HL-60/S4 (cell line): ENCODE measurements around the gene NECTIN1.

Source experiments
- in situ Hi-C: fragments of 300-500 bp; cut with MboI; formaldehyde crosslinking; loops from 2 replicates; pipeline ENCODE4 v1.14.3; 2022; ENCODE audit warnings: low sequenced_read_pairs

Gene NECTIN1

DNA sequence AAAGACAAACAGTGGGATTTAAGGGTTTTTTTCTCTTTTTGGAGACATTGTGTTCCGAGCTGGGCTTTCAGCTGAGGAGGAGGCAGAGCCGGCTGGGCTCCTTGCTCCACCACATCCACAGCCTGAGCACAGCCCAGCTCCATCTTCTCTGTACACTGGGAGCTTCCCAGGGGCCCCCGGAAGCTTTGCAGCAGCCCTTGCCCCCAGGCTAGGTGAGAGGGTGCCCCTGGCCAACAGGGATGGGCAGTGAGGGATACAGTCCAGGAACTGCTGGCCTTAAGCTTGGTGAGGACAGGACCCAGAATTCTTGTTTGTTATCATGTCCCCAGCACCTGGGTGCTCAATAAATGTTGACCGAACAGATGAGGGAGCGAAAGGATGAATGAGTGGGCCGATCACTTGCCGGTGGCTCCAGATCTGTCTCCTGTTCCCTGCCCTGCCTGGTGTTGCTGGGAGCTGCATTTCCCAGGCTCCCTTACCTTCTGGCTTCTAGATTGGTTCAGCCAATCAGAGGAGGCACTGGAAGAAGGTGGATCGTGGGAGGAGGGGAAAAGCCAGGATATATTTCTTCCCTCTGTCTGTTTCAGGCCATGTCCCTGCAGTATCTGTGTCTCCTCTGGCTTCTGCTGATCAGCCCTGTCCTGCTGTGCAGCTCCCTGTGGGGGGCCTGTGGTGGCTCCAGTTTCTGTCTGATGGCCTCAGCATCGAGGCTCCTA, 26.5 kb upstream of the NECTIN1 start:
- in situ Hi-C loops = no loop called here

DNA sequence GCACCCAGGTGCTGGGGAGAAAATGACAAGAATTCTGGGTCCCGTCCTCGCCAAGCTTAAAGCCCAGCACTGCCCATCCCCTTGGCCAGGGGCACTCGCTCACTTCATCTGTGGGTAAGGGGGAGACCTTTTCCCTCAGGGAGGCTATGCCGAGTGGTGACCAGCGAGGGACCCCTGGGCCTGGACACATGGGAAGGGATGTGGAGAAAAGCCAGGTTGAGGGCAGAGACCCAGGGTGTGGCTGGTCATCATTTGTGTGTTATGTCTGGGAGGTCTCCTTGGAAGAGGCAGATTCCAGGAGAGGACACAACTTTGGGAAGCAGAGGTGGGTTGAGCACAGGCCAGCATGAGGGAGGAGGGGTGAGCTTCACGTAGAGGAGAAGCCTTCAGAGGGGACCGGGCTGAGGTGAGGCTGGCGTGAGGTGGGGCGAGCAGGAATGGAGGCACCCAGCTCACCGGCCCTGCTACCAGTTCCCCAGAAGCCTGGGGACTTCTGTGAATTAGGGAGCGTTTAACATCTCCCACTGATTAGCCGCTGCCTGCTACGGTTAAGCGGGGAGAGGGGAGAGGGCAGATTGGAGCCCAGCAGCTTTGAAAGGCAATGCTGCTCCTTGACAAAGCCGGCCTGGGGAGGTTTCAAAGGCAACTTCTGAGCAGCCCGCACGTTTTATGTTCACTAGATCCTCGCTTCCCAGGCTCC, 25.8 kb upstream of the NECTIN1 start:
- in situ Hi-C loops = no loop called here

- in situ Hi-C loops = no loop called here
Observed at GRCh38 chr11:119754199-119754598, 25.2 kb upstream of the NECTIN1 start.

- in situ Hi-C loops = no loop called here
Observed at GRCh38 chr11:119752946-119753345, 23.9 kb upstream of the NECTIN1 start.

DNA sequence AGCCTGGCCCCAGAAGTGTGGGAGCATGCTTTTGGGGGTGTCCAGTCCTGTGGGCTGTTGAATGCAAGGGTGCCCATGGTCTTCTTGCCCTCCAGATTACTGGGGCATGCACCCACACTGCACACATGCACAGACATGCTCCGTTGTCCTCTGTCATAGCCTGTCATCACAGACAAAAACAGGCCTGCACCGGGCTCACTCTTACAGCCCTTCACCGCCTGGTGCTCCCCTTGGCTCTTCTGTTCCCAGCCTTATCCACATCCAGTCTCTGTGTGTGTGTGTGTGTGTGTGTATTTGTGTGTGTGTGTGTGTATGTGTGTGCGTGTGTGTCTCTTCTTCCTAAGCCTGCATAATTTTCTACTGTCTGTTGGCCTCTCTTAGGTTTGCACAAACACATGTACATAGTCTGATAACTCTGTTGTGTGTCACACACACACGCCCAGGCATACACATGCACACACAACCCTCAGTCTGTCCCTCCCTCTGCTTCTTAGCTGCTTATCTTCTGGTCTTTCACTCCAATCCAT, 23.4 kb upstream of the NECTIN1 start:
- in situ Hi-C loops = no loop called here

DNA sequence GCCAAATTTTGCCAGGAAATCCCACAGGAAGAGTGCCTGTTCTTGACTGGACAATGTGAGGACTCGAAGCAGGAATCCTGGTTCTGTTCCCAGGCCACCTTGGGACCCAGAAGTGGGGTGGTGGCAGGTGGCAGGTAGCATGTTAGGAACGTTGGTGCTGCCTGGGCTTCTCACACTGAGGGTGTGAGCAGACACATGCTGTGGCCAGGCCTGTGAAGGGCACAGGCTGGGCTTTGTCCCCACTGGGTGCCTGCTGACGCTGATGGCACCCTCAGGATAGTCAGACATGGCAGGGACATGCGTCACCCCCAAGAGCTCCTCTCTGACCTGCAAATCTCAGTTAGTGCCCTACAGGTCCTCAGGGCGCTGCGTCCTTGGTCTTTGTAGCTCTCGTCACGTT, 21.1 kb upstream of the NECTIN1 start:
- in situ Hi-C loops = no loop called here

- in situ Hi-C loops = no loop called here
Observed at GRCh38 chr11:119749006-119749565, 20.1 kb upstream of the NECTIN1 start.

GRCh38 chr11:119747868-119748660, 19.1 kb upstream of the NECTIN1 start:
- in situ Hi-C loops = no loop called here

GRCh38 chr11:119745776-119746535, 17.0 kb upstream of the NECTIN1 start:
- in situ Hi-C loops = no loop called here

DNA sequence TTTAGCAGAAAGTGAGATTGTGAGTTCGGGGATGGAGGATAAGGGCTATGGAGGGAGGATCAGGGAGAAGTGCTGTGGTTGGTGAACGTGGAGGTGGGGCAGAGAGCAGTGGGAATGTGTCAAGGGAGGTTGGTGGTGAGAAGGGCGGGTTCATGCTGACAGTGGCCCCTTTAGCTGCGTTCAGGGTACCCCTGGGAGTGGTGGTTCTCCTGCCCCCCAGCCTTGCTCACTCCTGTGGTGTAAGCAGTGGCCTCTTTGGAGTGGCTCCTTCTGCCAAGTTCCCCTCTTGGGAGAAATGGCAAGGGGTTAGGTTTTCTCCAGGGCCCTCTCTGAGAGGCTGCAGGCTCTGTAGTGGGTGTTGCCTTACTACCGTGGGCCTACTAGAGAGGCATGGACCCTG, 16.1 kb upstream of the NECTIN1 start:
- in situ Hi-C loops = no loop called here

- in situ Hi-C loops = no loop called here
Observed at GRCh38 chr11:119744577-119744976, 15.6 kb upstream of the NECTIN1 start.

GRCh38 chr11:119743006-119743405, 14.0 kb upstream of the NECTIN1 start:
- in situ Hi-C loops = no loop called here

GRCh38 chr11:119742263-119742861, 13.4 kb upstream of the NECTIN1 start:
- in situ Hi-C loops = no loop called here

GRCh38 chr11:119741369-119742262, 12.6 kb upstream of the NECTIN1 start:
- in situ Hi-C loops = no loop called here

- in situ Hi-C loops = loop anchor here (5.0 kb wide), 1 partner anchor 73 kb away; no protein-coding TSS in a partner anchor
Observed at GRCh38 chr11:119739975-119740374, 11.0 kb upstream of the NECTIN1 start.

DNA sequence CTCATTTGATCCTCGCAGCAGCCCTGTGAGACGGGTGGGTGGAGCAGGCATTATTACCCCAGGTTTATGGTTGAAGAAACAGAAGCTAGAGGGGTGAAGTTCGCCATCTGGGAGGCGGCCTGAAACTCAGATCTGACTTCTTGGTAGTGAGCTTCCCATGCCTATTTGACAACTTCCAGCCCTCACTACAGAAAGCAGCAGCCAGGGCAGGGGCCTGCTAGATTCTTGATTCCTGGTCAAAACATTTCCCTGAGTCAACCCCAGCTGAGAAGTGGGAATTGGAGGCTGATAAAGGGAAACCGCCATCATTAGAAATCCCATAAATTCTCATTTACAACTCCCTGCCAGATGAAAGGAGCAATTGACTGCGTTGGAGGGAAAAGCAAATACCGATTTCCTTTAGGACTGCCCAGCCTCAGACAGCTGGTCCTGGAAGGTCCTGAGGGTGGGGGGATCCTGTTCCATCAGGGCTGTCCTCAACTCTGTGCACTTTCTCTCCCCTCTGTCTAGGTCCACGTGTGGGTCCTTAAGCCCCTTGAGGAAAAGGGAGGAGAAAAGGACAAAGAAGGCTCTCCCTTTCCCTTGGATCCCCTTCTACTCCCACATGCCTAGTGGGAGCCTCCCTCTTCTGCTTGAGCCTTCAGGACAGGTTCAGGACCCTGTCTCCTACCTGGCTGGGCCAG, 10.2 kb upstream of the NECTIN1 start:
- in situ Hi-C loops = loop anchor here (5.0 kb wide), 1 partner anchor 72 kb away; no protein-coding TSS in a partner anchor

GRCh38 chr11:119738059-119738439, 9.0 kb upstream of the NECTIN1 start:
- in situ Hi-C loops = loop anchor here (5.0 kb wide), 1 partner anchor 71 kb away; no protein-coding TSS in a partner anchor

GRCh38 chr11:119737366-119738058, 8.5 kb upstream of the NECTIN1 start:
- in situ Hi-C loops = loop anchor here (5.0 kb wide), 1 partner anchor 70 kb away; no protein-coding TSS in a partner anchor
